GM18951 (cell line): ENCODE measurements around the gene KCTD18.

Source experiments
- POLR2A ChIP-seq: IDR thresholded peaks from 4 replicates; pipeline ENCODE4 v1.6.1; 2011; ENCODE audit warnings: mild to moderate bottlenecking; ENCODE audit not compliant: insufficient read length, insufficient read depth; ENCODE audit errors: extremely low read depth
- in situ Hi-C: fragments of 300-500 bp; cut with MboI; formaldehyde crosslinking; loops from one replicate; pipeline ENCODE4 v1.12.0; 2022; ENCODE audit warnings: low sequenced_read_pairs, mixed read lengths, inconsistent platforms; ENCODE audit not compliant: unreplicated experiment

The KCTD18 gene

DNA sequence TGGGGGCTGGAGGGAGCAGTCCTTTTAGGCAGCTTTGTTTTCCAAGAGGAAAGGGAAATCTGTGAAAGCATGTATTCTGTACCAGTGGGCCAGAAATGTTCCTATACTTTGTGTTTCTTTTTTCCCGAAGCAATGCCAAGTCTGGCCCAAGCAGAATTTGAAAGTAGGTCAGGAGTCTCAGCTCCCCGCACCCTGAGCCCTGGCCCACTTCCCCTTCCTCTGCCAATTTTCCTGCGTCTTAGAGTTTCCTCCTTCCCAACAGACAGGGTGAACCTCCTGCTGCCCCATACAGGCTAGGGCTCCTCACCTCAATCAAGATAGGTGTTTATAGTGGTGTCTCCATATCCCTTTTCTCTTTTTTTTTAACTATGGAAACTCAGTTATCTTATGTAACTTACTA, 65.3 kb downstream of the KCTD18 start:
- in situ Hi-C loops, result no loop called here

GRCh38 chr2:200443916-200444315, 66.0 kb downstream of the KCTD18 start:
- in situ Hi-C loops, result no loop called here
- no peak for TF ChIP-seq POLR2A

More for the DNA sequence above, 65.3 kb downstream of the KCTD18 start:
- no peak for TF ChIP-seq POLR2A

- in situ Hi-C loops, result no loop called here
- TF ChIP-seq POLR2A, result no peak
Measured at GRCh38 chr2:200443376-200443775, 66.5 kb downstream of the KCTD18 start.

DNA sequence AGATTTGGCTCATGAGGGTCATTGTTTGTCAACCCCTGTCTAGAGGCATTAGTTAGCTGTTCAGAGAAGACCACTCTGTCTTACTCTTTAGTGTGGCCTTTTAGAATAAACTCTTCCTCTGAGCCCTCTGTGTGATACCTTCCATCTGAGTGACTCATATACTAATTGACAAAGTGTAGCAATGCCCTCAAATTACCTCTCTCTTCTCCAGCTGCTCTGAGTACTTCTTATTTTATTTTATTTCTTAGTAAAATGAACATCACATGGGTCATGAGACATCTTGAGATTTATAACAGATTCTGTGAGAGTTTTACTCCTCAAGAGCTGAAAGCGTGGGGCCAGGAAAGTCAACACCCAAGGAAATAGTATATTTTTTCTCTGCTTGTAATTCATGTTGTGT, 67.4 kb downstream of the KCTD18 start:
- in situ Hi-C loops, result no loop called here
- no peak for TF ChIP-seq POLR2A

DNA sequence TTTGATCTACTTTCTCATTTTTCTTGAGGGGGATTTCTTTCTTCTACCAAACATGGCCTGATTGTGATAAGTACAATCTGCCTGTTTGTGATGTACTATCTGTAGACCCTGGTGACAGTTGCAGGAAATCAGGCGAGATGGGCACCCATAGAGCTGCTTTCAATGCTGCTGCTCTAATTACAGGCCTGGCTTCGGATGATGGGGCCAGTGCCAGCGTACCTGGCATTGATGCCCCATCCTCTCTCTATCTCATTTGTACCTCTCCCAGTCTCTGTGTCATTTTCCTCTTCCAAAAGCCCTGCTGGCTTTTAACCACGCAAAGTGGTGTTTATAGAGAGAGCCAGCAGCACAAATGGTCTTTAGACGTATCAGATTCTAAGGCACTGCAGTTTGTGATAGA, 69.9 kb downstream of the KCTD18 start:
- TF ChIP-seq POLR2A, result no peak
- in situ Hi-C loops, result no loop called here
